T-cell (primary cell): ENCODE results near the gene DFFB. TPM values are rescaled to one million over a fixed set of nuclear protein-coding genes. Genes with fewer than 3 reads are reported as not detected.

Source experiments
- ATAC-seq, 4 experiments: fragments of 200-7000 bp in 3 of 4; fragments of 150-1000 bp in 1 of 4; cut with Tn5 transposase; replicated peaks in 1 of 4; 1 replicate in 3 of 4; 2 replicates in 1 of 4; pipeline ENCODE4 v1.10.0; 2021; ENCODE audit warnings: moderate library complexity in 3 of 4, mild to moderate bottlenecking in 2 of 4, moderate number of reproducible peaks in 1 of 4
- CTCF ChIA-PET, 2 donors: fragments of 300-600 bp; sonication (Branson Sonifier 250); formaldehyde crosslinking; loops; one replicate each; lab custom pipeline; 2022; ENCODE audit warnings: antibody characterized with exemption in 2 of 2; lab: Charles Lee
- POLR2A ChIA-PET, 2 donors: fragments of 300-600 bp; sonication (Branson Sonifier 250); formaldehyde crosslinking; loops; one replicate each; lab custom pipeline; 2022; ENCODE audit warnings: antibody characterized with exemption in 2 of 2; lab: Charles Lee
- DNase-seq, 35 experiments: peaks; one replicate each; pipeline versions ENCODE4 v3.0.0 to v3.0.0-alpha.2; 2013 to 2023
- H3K27ac ChIP-seq: one replicate; pipeline ENCODE4 v1.5.1; 2013; ENCODE audit warnings: low read length
- H3K27me3 ChIP-seq, 2 experiments: replicated peaks in 1 of 2; 1 replicate in 1 of 2; 2 replicates in 1 of 2; pipeline versions ENCODE4 v1.6.1 to v1.7.0; 2013; ENCODE audit warnings: low read length in 1 of 2, mixed read lengths in 1 of 2; ENCODE audit not compliant: control insufficient read depth in 2 of 2, insufficient read depth in 2 of 2; ENCODE audit errors: extremely low read depth in 1 of 2
- H3K36me3 ChIP-seq, 2 donors: 1 replicate in 1 of 2; 2 replicates in 1 of 2; pipeline versions ENCODE4 v1.6.1 to v1.7.0; 2013; ENCODE audit warnings: low read length in 1 of 2; ENCODE audit not compliant: control insufficient read depth in 2 of 2, insufficient read depth in 1 of 2; ENCODE audit errors: extremely low read depth in 1 of 2
- H3K4me1 ChIP-seq, 2 experiments: 1 replicate in 1 of 2; 2 replicates in 1 of 2; pipeline versions ENCODE4 v1.6.1 to v1.7.0; 2013; ENCODE audit warnings: low read length in 2 of 2, mixed read lengths in 1 of 2; ENCODE audit not compliant: insufficient read depth in 2 of 2, control insufficient read depth in 1 of 2; ENCODE audit errors: extremely low read depth in 1 of 2
- H3K4me3 ChIP-seq, 2 donors: 1 replicate in 1 of 2; 2 replicates in 1 of 2; pipeline versions ENCODE4 v1.5.1 to v1.7.0; 2013; ENCODE audit warnings: mild to moderate bottlenecking in 2 of 2, low read length in 1 of 2, moderate library complexity in 1 of 2; ENCODE audit not compliant: control insufficient read depth in 1 of 2; ENCODE audit errors: extremely low read depth in 1 of 2
- H3K9me3 ChIP-seq: 2 replicates; pipeline ENCODE4 v1.7.0; 2013
- H3K27ac Mint-ChIP-seq, 2 donors: one replicate each; pipeline ENCODE4 v1.8.0; 2020 to 2021; ENCODE audit warnings: mild to moderate bottlenecking in 2 of 2, mixed read lengths in 2 of 2
- H3K27me3 Mint-ChIP-seq, 2 donors: one replicate each; pipeline ENCODE4 v1.8.0; 2021 to 2022; ENCODE audit warnings: mixed read lengths in 2 of 2
- H3K36me3 Mint-ChIP-seq: one replicate; pipeline ENCODE4 v1.8.0; 2021; ENCODE audit warnings: mixed read lengths
- H3K4me1 Mint-ChIP-seq, 3 donors: one replicate each; pipeline ENCODE4 v1.8.0; 2020 to 2022; ENCODE audit warnings: mixed read lengths in 3 of 3, mild to moderate bottlenecking in 1 of 3
- H3K4me3 Mint-ChIP-seq, 3 donors: one replicate each; pipeline ENCODE4 v1.8.0; 2020 to 2022; ENCODE audit warnings: mild to moderate bottlenecking in 3 of 3, mixed read lengths in 3 of 3, moderate library complexity in 3 of 3
- H3K9me3 Mint-ChIP-seq, 3 donors: one replicate each; pipeline ENCODE4 v1.8.0; 2020 to 2022; ENCODE audit warnings: mixed read lengths in 3 of 3
- WGBS: methylation state at CpG from one replicate; pipeline ENCODE4 v1.1.5; 2013; ENCODE audit warnings: missing lambda C conversion rate; ENCODE audit not compliant: insufficient coverage; 5-methylcytosine and 5-hydroxymethylcytosine counted together
- total RNA-seq, 35 experiments: library from RNA in 6 of 35; stranded (reverse) in 6 of 35; fragments of 120-200 nt in 1 of 35; gene quantifications; one replicate each; pipeline versions ENCODE4 v1.2.1 to v1.2.4 and lab custom pipeline; 2013 to 2026

DFFB gene
- total RNA-seq, 5 donors from 2014 or later (not counting 1 experiment from before 2014, with no cell fraction given), result 14.9 to 24.1 (median 18.5) TPM

DNA sequence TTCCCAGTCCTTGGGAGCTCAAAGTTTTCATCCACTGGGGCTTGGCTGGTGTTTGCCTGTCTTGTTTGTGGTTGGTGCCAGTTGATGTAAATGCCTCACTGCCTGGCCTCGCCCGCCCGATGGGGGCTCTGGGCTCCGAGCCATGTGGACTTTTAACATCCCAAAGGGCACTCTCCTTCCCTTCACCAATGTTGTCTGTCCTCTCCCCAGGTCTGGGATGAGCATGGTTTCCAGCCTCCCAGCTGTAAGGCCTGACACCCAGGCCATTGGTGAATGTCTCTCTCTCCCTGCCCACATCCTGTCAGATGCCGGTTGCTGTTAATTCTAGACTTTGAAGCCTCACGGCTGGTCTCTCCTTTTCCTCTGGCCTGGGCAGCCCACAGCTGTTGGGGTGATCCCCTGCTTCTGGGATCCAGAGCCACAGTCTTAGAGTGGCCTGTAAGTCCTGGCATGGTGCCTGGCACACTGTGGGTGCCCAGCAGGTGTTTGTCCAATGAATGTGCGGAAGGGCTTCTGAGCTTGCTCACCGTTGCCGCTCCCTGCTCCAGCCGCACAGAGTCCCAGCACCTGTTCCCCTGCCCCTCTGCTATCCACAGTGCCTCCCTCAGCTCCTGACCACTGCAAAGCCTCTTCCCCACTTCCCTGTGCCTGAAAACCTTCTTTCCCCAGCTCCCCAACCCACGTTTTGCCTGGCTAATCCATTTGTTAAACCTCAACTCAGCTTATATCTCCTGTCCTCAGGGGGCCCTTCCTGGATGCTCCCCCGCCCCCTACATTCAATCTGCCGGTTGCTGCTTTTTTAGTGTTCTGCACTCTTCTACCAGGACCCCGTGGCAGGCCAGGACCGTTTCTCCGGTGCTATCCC lies 46.1 kb downstream of the DFFB start:
- Histone ChIP-seq H3K27ac (peak overlapping the region; percentile 65), H3K36me3 (no peaks in the 10 kb centered on the region), H3K4me3 (no peak overlapping the region), H3K4me1 (peaks cover 17 to 55% of the 10 kb centered on the region in 2 experiments), H3K9me3 (no peaks in the 10 kb centered on the region), H3K27me3 (peaks cover 0 to 8% of the 10 kb centered on the region in 2 experiments)
- Mint-ChIP-seq H3K27me3 (no peaks in the 10 kb centered on the region), H3K9me3 (peaks cover 0 to 3% (median 0%) of the 10 kb centered on the region in 3 donors), H3K4me3 (peak overlapping the region in 2 of 3 donors; percentile 91 to 92), H3K36me3 (peaks cover 2% of the 10 kb centered on the region), H3K4me1 (peaks cover 37 to 51% (median 44%) of the 10 kb centered on the region in 3 donors), H3K27ac (peak overlapping the region; percentile 87 to 98)
- POLR2A ChIA-PET, result no interaction called here
- 77% methylated on average over 15 of the region's 16 CpGs for WGBS
- CTCF ChIA-PET, result interaction anchor here in 1 of 2 donors (0.5 kb wide), 1 partner anchor 244 kb away, joined by 3 read pairs; no protein-coding TSS in a partner anchor
- DNase-seq, result peak in 7 of 35 experiments; percentile 13 to 59 (median 24)
- ATAC-seq, result no peak

DNA sequence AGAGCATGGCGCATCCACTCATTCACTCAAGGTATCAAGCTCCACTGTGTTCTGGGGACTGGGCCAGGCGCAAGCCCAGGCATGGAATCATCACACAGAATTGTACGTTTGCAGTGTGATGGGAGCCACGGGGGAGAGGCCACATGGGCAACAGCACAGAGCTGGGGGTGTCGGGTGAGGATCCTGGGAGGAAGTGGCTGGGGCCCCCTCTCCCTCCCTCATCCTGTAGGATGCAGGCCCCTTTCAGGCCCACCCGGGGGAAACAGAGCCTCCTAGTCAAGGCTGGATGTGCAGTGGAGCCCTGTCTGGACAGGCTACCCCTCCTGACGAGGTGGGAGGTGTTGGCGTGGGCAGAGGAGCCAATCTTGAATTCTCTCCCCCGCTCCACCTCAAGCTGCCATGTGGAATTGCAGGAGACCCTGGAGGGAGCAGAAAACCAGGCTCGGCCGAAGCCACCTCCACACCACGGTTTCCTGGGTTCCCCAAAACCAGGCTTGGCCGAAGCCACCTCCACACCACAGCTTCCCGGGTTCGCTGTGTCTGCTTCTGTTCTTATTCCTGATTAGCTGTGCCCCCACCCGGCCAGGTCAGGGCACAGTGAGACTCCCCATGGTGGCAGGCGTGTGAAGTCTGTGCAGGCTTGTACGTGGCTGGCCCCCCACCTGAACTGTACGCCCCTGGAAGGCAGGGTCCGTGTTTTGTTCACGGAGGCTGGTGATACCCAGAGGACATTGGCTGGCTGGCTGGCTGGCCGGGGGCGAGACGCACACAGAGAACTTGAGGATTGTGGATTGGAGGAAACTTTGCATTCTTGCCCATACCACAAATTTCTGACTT lies 46.9 kb downstream of the DFFB start:
- Histone ChIP-seq H3K36me3 (no peaks in the 10 kb centered on the region), H3K9me3 (no peaks in the 10 kb centered on the region), H3K4me1 (peaks cover 14 to 53% of the 10 kb centered on the region in 2 experiments), H3K27ac (peak overlapping the region; percentile 65), H3K27me3 (peaks cover 0 to 13% of the 10 kb centered on the region in 2 experiments), H3K4me3 (no peak overlapping the region)
- ATAC-seq, result no peak
- Mint-ChIP-seq H3K27me3 (no peaks in the 10 kb centered on the region), H3K27ac (peak overlapping the region; percentile 87 to 98), H3K4me3 (peak overlapping the region in 1 of 3 donors; percentile 91), H3K4me1 (peaks cover 29 to 42% (median 37%) of the 10 kb centered on the region in 3 donors), H3K36me3 (no peaks in the 10 kb centered on the region), H3K9me3 (no peaks in the 10 kb centered on the region)
- CTCF ChIA-PET, result no interaction called here
- POLR2A ChIA-PET, result no interaction called here
- DNase-seq, result no peak
- 83% methylated on average over 10 of the region's 24 CpGs for WGBS

DNA sequence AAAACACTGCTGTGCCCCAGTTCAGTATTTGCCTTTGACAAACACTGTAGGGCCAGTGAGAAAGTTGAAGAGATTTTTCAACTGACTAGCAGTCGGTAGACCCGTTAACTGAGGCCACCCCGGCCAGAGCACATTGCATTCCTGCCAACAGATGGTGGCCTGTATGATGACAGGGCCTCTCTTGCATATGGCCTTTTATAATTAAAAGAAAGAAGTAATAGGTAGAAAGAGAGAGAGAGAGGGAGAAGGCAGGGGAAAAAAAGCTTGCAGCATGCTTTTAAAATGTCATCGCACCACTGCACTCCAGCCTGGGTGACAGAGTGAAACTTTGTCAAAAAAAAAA lies 47.5 kb downstream of the DFFB start:
- ChIA-PET POLR2A (no interaction called here), CTCF (no interaction called here)
- H3K27me3 Mint-ChIP-seq, result peaks cover 0 to under 1% of the 10 kb centered on the region in 2 donors
- DNase-seq, result no peak
- no peaks in the 10 kb centered on the region for H3K36me3 ChIP-seq
- peaks cover 12 to 47% of the 10 kb centered on the region in 2 experiments for H3K4me1 ChIP-seq
- H3K36me3 Mint-ChIP-seq, result no peaks in the 10 kb centered on the region
- peak overlapping the region; percentile 27 to 73 for H3K27ac Mint-ChIP-seq
- no peak overlapping the region for H3K27ac ChIP-seq
- no peaks in the 10 kb centered on the region for H3K9me3 ChIP-seq
- WGBS, result no CpG with 5 or more reads among the region's 4 CpGs
- H3K27me3 ChIP-seq, result peaks cover 0 to 16% of the 10 kb centered on the region in 2 experiments
- H3K4me1 Mint-ChIP-seq, result peaks cover 28 to 40% (median 34%) of the 10 kb centered on the region in 3 donors
- no peak overlapping the region for H3K4me3 ChIP-seq
- no peak for ATAC-seq
- no peak overlapping the region for H3K4me3 Mint-ChIP-seq
- no peaks in the 10 kb centered on the region for H3K9me3 Mint-ChIP-seq

DNA sequence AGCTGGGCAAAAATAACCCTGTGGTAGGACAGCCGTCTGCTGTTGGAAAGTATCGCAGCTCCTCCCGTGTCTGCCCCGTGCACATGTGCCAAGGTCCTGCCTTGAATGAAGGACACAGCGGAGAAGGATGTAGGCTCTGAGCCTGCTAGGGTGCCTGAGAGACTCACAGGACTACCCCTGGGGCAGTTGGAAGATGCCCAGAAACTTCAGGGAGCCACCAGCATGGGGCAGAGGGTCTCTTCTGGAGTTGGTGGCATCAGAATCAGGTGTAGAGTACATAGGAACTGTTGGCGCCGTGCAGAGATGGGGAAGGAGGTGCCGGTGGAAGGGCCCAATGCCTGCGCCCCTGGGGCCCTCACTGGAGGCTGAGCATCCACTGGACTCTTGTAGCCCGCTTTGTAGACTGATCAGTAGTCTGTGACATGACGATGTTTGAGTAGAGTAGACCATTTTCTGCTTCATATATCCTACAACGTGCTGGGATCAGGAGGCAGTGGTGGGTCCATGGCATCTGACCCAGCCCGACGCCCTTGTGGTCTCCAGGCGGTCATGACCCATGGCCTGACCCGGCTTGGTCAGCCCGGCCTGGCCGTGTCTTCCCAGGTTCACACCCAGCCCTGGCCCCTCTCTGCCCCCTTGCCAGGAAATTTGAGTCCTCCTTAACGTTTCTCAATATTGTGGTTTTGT lies 48.1 kb downstream of the DFFB start:
- H3K36me3 Mint-ChIP-seq, result no peaks in the 10 kb centered on the region
- ATAC-seq, result no peak
- Histone ChIP-seq H3K4me1 (peaks cover 12 to 46% of the 10 kb centered on the region in 2 experiments), H3K9me3 (no peaks in the 10 kb centered on the region), H3K27me3 (peaks cover 0 to 22% of the 10 kb centered on the region in 2 experiments), H3K27ac (no peak overlapping the region), H3K36me3 (no peaks in the 10 kb centered on the region), H3K4me3 (no peak overlapping the region)
- ChIA-PET CTCF (no interaction called here), POLR2A (no interaction called here)
- H3K27me3 Mint-ChIP-seq, result peaks cover 0 to 1% of the 10 kb centered on the region in 2 donors
- peak overlapping the region in 1 of 3 donors; percentile 23 for H3K4me3 Mint-ChIP-seq
- WGBS, result 95% methylated on average over 12 of the region's 19 CpGs
- DNase-seq, result no peak
- H3K4me1 Mint-ChIP-seq, result peaks cover 28 to 40% (median 33%) of the 10 kb centered on the region in 3 donors
- no peak overlapping the region for H3K27ac Mint-ChIP-seq
- H3K9me3 Mint-ChIP-seq, result no peaks in the 10 kb centered on the region

DNA sequence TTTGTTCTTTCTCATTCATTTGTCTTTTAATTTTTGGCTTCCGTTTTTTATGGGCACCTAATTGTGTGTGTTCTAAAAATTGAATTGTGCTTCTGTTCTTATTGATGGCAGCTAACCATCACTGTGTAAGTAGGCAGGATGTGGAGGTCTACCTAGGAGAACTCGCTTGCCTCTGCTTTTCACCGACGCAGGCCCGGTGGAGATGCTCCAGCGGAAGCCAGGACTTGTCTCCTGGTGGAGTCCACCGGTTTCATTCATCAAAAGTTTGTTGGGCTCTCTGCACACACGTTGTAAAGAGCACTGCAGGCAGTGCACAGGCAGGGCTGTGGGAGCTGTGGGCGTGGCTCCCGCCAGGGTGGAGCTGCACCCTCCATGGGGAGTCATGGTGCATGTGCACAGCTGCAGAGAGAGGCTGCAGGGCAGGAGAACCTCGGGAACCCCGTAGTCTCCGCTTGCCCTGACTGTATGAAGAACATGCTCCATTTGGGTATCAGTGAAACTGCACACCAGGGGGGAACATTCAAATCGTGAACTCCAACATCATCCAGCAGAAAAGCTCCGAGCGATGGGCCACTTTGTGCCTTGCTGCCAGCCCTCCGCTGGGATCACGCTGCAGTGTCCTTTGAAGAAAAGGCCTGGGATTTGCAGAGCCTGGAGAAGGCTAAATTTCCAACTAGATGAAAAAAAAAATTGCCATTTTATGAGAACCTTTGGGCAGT lies 48.8 kb downstream of the DFFB start:
- peaks cover 12 to 48% of the 10 kb centered on the region in 2 experiments for H3K4me1 ChIP-seq
- DNase-seq (no peak), ATAC-seq (no peak)
- H3K4me3 ChIP-seq, result no peak overlapping the region
- Mint-ChIP-seq H3K4me1 (peaks cover 28 to 40% (median 35%) of the 10 kb centered on the region in 3 donors), H3K27me3 (peaks cover 0 to 3% of the 10 kb centered on the region in 2 donors), H3K36me3 (no peaks in the 10 kb centered on the region), H3K4me3 (peak overlapping the region in 1 of 3 donors; percentile 23), H3K27ac (no peak overlapping the region), H3K9me3 (no peaks in the 10 kb centered on the region)
- POLR2A ChIA-PET, result no interaction called here
- peaks cover 0 to 29% of the 10 kb centered on the region in 2 experiments for H3K27me3 ChIP-seq
- no peaks in the 10 kb centered on the region for H3K36me3 ChIP-seq
- CTCF ChIA-PET, result no interaction called here
- H3K9me3 ChIP-seq, result no peaks in the 10 kb centered on the region
- no peak overlapping the region for H3K27ac ChIP-seq
- WGBS, result 79% methylated on average over 15 of the region's 18 CpGs
